BE2C (cell line): ENCODE measurements around the gene ATG7.

Experiments used
- DNase-seq: peaks from one replicate; pipeline ENCODE4 v3.0.0-alpha.2; 2020
- H3K27me3 ChIP-seq: fragments of 250-450 bp; sonication (Bioruptor Pico); 2 replicates; pipeline ENCODE4 v1.5.1; 2020; ENCODE audit warnings: mild to moderate bottlenecking
- H3K36me3 ChIP-seq: fragments of 250-450 bp; sonication (Bioruptor Pico); 2 replicates; pipeline ENCODE4 v1.5.1; 2020; ENCODE audit warnings: mild to moderate bottlenecking
- H3K4me1 ChIP-seq: fragments of 250-450 bp; sonication (Bioruptor Pico); 2 replicates; pipeline ENCODE4 v1.5.1; 2020
- H3K4me3 ChIP-seq: 2 replicates; pipeline ENCODE4 v1.5.1; 2011; ENCODE audit warnings: low read depth, low read length
- H3K9me3 ChIP-seq: fragments of 250-450 bp; sonication (Bioruptor Pico); 2 replicates; pipeline ENCODE4 v1.5.1; 2020
- TF ChIP-seq, protein P1 (sequence below): IDR thresholded peaks from 2 replicates; pipeline ENCODE4 v1.5.1; 2012; ENCODE audit warnings: mild to moderate bottlenecking, low read depth, low read length

Gene ATG7

GRCh38 chr3:11604139-11604892 is 332.1 kb downstream of the ATG7 start:
- Histone ChIP-seq H3K4me1 (no peaks in the 10 kb centered on the region; the same call in 1 of the 2 replicates), H3K36me3 (no peaks in the 10 kb centered on the region; the same call in 1 of the 2 replicates), H3K27me3 (no peaks in the 10 kb centered on the region), H3K9me3 (no peaks in the 10 kb centered on the region), H3K4me3 (no peak overlapping the region)
- TF ChIP-seq, protein P1, sequence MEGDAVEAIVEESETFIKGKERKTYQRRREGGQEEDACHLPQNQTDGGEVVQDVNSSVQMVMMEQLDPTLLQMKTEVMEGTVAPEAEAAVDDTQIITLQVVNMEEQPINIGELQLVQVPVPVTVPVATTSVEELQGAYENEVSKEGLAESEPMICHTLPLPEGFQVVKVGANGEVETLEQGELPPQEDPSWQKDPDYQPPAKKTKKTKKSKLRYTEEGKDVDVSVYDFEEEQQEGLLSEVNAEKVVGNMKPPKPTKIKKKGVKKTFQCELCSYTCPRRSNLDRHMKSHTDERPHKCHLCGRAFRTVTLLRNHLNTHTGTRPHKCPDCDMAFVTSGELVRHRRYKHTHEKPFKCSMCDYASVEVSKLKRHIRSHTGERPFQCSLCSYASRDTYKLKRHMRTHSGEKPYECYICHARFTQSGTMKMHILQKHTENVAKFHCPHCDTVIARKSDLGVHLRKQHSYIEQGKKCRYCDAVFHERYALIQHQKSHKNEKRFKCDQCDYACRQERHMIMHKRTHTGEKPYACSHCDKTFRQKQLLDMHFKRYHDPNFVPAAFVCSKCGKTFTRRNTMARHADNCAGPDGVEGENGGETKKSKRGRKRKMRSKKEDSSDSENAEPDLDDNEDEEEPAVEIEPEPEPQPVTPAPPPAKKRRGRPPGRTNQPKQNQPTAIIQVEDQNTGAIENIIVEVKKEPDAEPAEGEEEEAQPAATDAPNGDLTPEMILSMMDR = no peak
- DNase-seq = no peak

GRCh38 chr3:11605398-11605797 is 333.2 kb downstream of the ATG7 start:
- TF ChIP-seq, protein P1 = no peak
- no peaks in the 10 kb centered on the region; the same call in 1 of the 2 replicates for H3K4me1 ChIP-seq

GRCh38 chr3:11606090-11606784 is 334.0 kb downstream of the ATG7 start:
- peaks cover under 1% of the 10 kb centered on the region; the same call in 1 of the 2 replicates for H3K4me1 ChIP-seq
- TF ChIP-seq, protein P1 = no peak
- no peaks in the 10 kb centered on the region for H3K27me3 ChIP-seq
- no peak overlapping the region for H3K4me3 ChIP-seq
- no peaks in the 10 kb centered on the region; the same call in 1 of the 2 replicates for H3K36me3 ChIP-seq
- H3K9me3 ChIP-seq = no peaks in the 10 kb centered on the region
- no peak for DNase-seq

More at GRCh38 chr3:11605398-11605797, 333.2 kb downstream of the ATG7 start:
- H3K9me3 ChIP-seq = no peaks in the 10 kb centered on the region
- no peaks in the 10 kb centered on the region for H3K27me3 ChIP-seq
- H3K36me3 ChIP-seq = no peaks in the 10 kb centered on the region; the same call in 1 of the 2 replicates
- no peak for DNase-seq
- no peak overlapping the region for H3K4me3 ChIP-seq

- Histone ChIP-seq H3K4me3 (no peak overlapping the region), H3K27me3 (no peaks in the 10 kb centered on the region), H3K36me3 (no peaks in the 10 kb centered on the region), H3K9me3 (no peaks in the 10 kb centered on the region), H3K4me1 (peaks cover 4% of the 10 kb centered on the region)
- TF ChIP-seq, protein P1 = no peak
- no peak for DNase-seq
These were observed 334.8 kb downstream of the ATG7 start for GRCh38 chr3:11606865-11607440.
